GM23248 (cell line): Measurements from ENCODE around the gene SYT13.

ENCODE experiments used
- EZH2 ChIP-seq: fragments of 200-600 bp; sonication (generic); IDR thresholded peaks from 2 replicates; pipeline ENCODE4 v1.6.1; 2018; ENCODE audit warnings: antibody characterized with exemption, mild to moderate bottlenecking; ENCODE audit not compliant: insufficient read depth, poor library complexity, severe bottlenecking
- EZH2phosphoT487 ChIP-seq: fragments of 200-600 bp; sonication (generic); IDR thresholded peaks from 2 replicates; pipeline ENCODE4 v1.6.1; 2018; ENCODE audit warnings: antibody characterized with exemption, moderate library complexity, mild to moderate bottlenecking, low read depth; ENCODE audit not compliant: insufficient read depth

- TF ChIP-seq EZH2 (no peak), EZH2phosphoT487 (no peak)
Measured at GRCh38 chr11:45321669-45322068, 35.5 kb upstream of the SYT13 start.
